A549 (cell line): ENCODE data around the gene SDC1. TPM values are rescaled to one million over a fixed set of nuclear protein-coding genes. Genes with fewer than 3 reads are reported as not detected.

Experiments used
- ATAC-seq, 2 experiments: fragments of 200-7000 bp in 1 of 2; fragments of >200 bp in 1 of 2; cut with Nextera tagmentation in 1 of 2; cut with Tn5 transposase in 1 of 2; 3 replicates each; pipeline versions ENCODE4 v1.8.0 to v1.9.1; 2018 to 2020; ENCODE audit warnings: mild to moderate bottlenecking in 1 of 2, moderate library complexity in 1 of 2
- CTCF ChIA-PET: fragments of 300-600 bp; sonication (Branson Sonifier 250); formaldehyde crosslinking; extraction: SDS; loops from one replicate; lab custom pipeline; 2021; ENCODE audit warnings: antibody characterized with exemption, inconsistent platforms; lab: Yijun Ruan, JAX
- POLR2A ChIA-PET: fragments of 350-600 bp; formaldehyde crosslinking; extraction: SDS; loops from one replicate; lab custom pipeline; 2021; ENCODE audit warnings: antibody characterized with exemption, inconsistent platforms; lab: Yijun Ruan, JAX
- DNase-seq, 2 experiments: peaks; one replicate each; pipeline versions ENCODE4 v3.0.0 to v3.0.0-alpha.2; 2011 to 2016; ENCODE audit warnings: low read depth in 1 of 2, low spot score in 1 of 2
- FAIRE-seq: peaks from 2 replicates; lab custom pipeline; 2011; peaks lifted over from hg19 to GRCh38; lab: Jason Lieb, UNC
- H3K27ac ChIP-seq, 2 experiments: fragments of >200 bp; sonication (Bioruptor Twin); formaldehyde crosslinking; 3 replicates each; pipeline ENCODE4 v1.5.1; 2016 to 2017
- H3K4me1 ChIP-seq: fragments of >200 bp; sonication (Bioruptor Twin); formaldehyde crosslinking; 3 replicates; pipeline ENCODE4 v1.6.1; 2016
- H3K4me2 ChIP-seq: fragments of >200 bp; sonication (Bioruptor Twin); formaldehyde crosslinking; 3 replicates; pipeline ENCODE4 v1.6.1; 2016
- H3K4me3 ChIP-seq: fragments of >200 bp; sonication (Bioruptor Twin); formaldehyde crosslinking; 3 replicates; pipeline ENCODE4 v1.5.1; 2016
- H3K9me3 ChIP-seq: fragments of >200 bp; sonication (Bioruptor Twin); formaldehyde crosslinking; 3 replicates; pipeline ENCODE4 v1.6.1; 2016
- CEBPB ChIP-seq, 2 experiments: fragments of >200 bp in 1 of 2; sonication (Bioruptor Twin) in 1 of 2; formaldehyde crosslinking in 1 of 2; IDR thresholded peaks; 2 replicates each; pipeline ENCODE4 v1.6.1; 2012 to 2016
- CHD4 ChIP-seq: fragments of 200-600 bp; sonication (generic); IDR thresholded peaks from 2 replicates; pipeline ENCODE4 v1.6.1; 2016; ENCODE audit warnings: antibody characterized with exemption, mild to moderate bottlenecking, borderline replicate concordance
- EHF ChIP-seq: fragments of 250-450 bp; sonication (Bioruptor Pico); IDR thresholded peaks from 2 replicates; pipeline ENCODE4 v1.5.0; 2020; ENCODE audit warnings: mild to moderate bottlenecking
- FOSL2 ChIP-seq, 2 experiments: fragments of 450-650 bp in 1 of 2; fragments of >200 bp in 1 of 2; sonication (Bioruptor Twin) in 1 of 2; formaldehyde crosslinking; IDR thresholded peaks; 2 replicates each; pipeline versions ENCODE4 v1.5.0 to v1.6.1; 2016 to 2020; ENCODE audit warnings: mild to moderate bottlenecking in 1 of 2, moderate library complexity in 1 of 2
- HDAC2 ChIP-seq: fragments of 200-600 bp; sonication (generic); IDR thresholded peaks from 2 replicates; pipeline ENCODE4 v1.6.1; 2016
- HOXB13 ChIP-seq: fragments of 250-450 bp; sonication (Bioruptor Pico); IDR thresholded peaks from 2 replicates; pipeline ENCODE4 v1.5.0; 2020; ENCODE audit warnings: low read depth, mild to moderate bottlenecking, moderate library complexity
- JUN ChIP-seq, 2 experiments: fragments of >200 bp; sonication (Bioruptor Twin); formaldehyde crosslinking; IDR thresholded peaks; 2 replicates in 1 of 2; 3 replicates in 1 of 2; pipeline ENCODE4 v1.6.1; 2016 to 2017
- JUNB ChIP-seq: fragments of >200 bp; sonication (Bioruptor Twin); formaldehyde crosslinking; IDR thresholded peaks from 2 replicates; pipeline ENCODE4 v1.6.1; 2016
- KDM5A ChIP-seq: fragments of 200-600 bp; sonication (generic); IDR thresholded peaks from 2 replicates; pipeline ENCODE4 v1.6.1; 2016; ENCODE audit warnings: antibody characterized with exemption, mild to moderate bottlenecking
- MAZ ChIP-seq: fragments of 150-350 bp; IDR thresholded peaks from 2 replicates; pipeline ENCODE4 v1.6.1; 2014; ENCODE audit warnings: antibody characterized with exemption, low read depth, low read length, borderline replicate concordance
- MYC ChIP-seq: IDR thresholded peaks from 2 replicates; pipeline ENCODE4 v1.6.1; 2012; ENCODE audit warnings: mild to moderate bottlenecking, inconsistent platforms, low read length, improper control_type of control experiment, borderline replicate concordance
- NFE2L2 ChIP-seq: fragments of 150-350 bp; conservative IDR thresholded peaks from 2 replicates; pipeline ENCODE4 v1.6.1; 2014; ENCODE audit warnings: low read length
- NPAS2 ChIP-seq: fragments of 250-450 bp; sonication (Bioruptor Pico); IDR thresholded peaks from 2 replicates; pipeline ENCODE4 v1.8.0; 2022; ENCODE audit warnings: mild to moderate bottlenecking, moderate library complexity, borderline replicate concordance
- PHF8 ChIP-seq: fragments of 200-600 bp; sonication (generic); IDR thresholded peaks from 2 replicates; pipeline ENCODE4 v1.6.1; 2016; ENCODE audit warnings: low read depth, mild to moderate bottlenecking, antibody characterized with exemption, moderate library complexity, borderline replicate concordance
- POLR2AphosphoS2 ChIP-seq: conservative IDR thresholded peaks from 2 replicates; pipeline ENCODE4 v1.6.1; 2012; ENCODE audit warnings: low read length, improper control_type of control experiment, inconsistent platforms
- RAD21 ChIP-seq, 2 experiments: fragments of >200 bp in 1 of 2; sonication (Bioruptor Twin) in 1 of 2; formaldehyde crosslinking in 1 of 2; IDR thresholded peaks in 1 of 2; conservative IDR thresholded peaks in 1 of 2; 2 replicates in 1 of 2; 3 replicates in 1 of 2; pipeline ENCODE4 v1.6.1; 2012 to 2018; ENCODE audit warnings: inconsistent platforms in 1 of 2
- RNF2 ChIP-seq: fragments of 200-600 bp; sonication (generic); IDR thresholded peaks from 2 replicates; pipeline ENCODE4 v1.6.1; 2016; ENCODE audit warnings: low read depth, mild to moderate bottlenecking, antibody characterized with exemption, moderate library complexity, borderline replicate concordance
- ZC3H11A ChIP-seq: fragments of 450-650 bp; IDR thresholded peaks from 2 replicates; pipeline ENCODE4 v1.6.1; 2014; ENCODE audit warnings: antibody characterized with exemption, mild to moderate bottlenecking
- ZFP36 ChIP-seq: fragments of 450-650 bp; IDR thresholded peaks from 2 replicates; pipeline ENCODE4 v1.6.1; 2014; ENCODE audit warnings: borderline replicate concordance; ENCODE audit not compliant: partially characterized antibody
- WGBS: methylation state at CpG from one replicate; pipeline ENCODE4 v1.1.6; 2017; ENCODE audit errors: missing lambda C conversion rate; 5-methylcytosine and 5-hydroxymethylcytosine counted together
- polyA plus RNA-seq, 4 experiments: library from polyadenylated mRNA; depleted of rRNA in 3 of 4; stranded (reverse); fragments of >200 nt; fragmentation: RNase III in 1 of 4; extraction: RNeasy Plus Mini Kit Qiagen cat#74134 plus additional on column Dnase treatment in 1 of 4; gene quantifications; 2 replicates in 3 of 4; 3 replicates in 1 of 4; pipeline ENCODE4 v1.2.3, GENCODE V29; 2011 to 2017
- TF ChIP-seq, protein P1 (sequence below): fragments of 250-450 bp; sonication (Bioruptor Pico); IDR thresholded peaks from 2 replicates; pipeline ENCODE4 v1.5.0; 2020; ENCODE audit warnings: low read depth, mild to moderate bottlenecking, moderate library complexity
- TF ChIP-seq, protein P2 (sequence below): IDR thresholded peaks from 2 replicates; pipeline ENCODE4 v1.6.1; 2012; ENCODE audit warnings: low read depth, borderline replicate concordance
- TF ChIP-seq, protein P3 (sequence below): IDR thresholded peaks from 2 replicates; pipeline ENCODE4 v1.6.1; 2012
- TF ChIP-seq, protein P4 (sequence below): fragments of 250-450 bp; sonication (Bioruptor Pico); IDR thresholded peaks from 2 replicates; pipeline ENCODE4 v1.5.0; 2021; ENCODE audit warnings: mild to moderate bottlenecking, moderate library complexity, borderline replicate concordance
- TF ChIP-seq, protein P5 (sequence below): fragments of >200 bp; sonication (Bioruptor Twin); formaldehyde crosslinking; IDR thresholded peaks from 3 replicates; pipeline ENCODE4 v1.5.1; 2016

The SDC1 gene
- polyA plus RNA-seq, 2 of the 4 experiments (the other 2 are of a cell fraction): 116 to 171 TPM

DNA sequence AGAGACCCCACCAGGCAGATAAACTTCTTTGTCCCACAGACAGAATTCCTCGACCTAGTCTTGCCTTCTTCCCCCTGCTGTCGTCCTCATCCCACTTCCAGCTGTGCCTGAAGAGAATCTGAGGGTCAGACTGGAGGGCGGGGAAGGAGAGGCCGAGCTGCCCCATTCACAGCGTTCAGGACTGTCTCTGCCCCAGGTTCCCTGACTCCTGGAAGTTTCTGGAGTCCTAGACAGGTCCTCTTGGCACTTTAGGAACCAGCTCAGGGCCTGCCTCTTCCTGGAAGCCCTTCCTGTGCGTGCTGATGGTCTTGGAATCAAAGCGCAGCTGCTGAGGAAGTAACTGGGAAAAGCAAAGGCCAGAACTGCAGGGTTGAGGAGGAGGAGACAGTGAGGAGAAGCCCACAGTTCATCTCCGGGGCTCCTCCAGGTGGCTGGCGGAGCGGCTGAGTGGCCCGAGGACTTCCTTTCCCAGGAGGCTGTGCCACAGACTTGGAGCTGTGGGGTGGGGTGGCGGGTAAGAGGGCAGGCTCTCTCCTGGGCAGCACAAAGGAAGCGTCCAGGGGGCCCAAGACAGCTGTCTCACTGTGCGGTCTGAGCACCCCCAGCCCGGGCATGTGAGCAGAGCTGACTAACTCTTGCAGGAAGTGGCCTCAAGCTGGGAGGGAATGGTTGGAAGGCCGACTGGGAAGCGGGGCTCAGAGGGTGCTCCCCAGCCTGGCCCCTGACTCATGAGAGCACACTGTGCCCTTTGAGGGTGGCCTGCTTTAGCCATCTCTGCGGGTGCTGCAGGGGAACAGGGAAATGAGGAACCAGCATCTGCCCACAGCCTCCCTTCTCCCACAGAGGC lies 39.5 kb downstream of the SDC1 start:
- CTCF ChIA-PET: interaction anchor here (0.6 to 12.5 kb wide), 14 partner anchors 16 to 230 kb away, joined by 3 to 115 read pairs (median 4); partner anchors contain the start of gene SDC1
- WGBS: 76% methylated on average over 15 of the region's 18 CpGs
- Histone ChIP-seq H3K27ac (peak overlapping the region; percentile 90 to 98), H3K9me3 (no peaks in the 10 kb centered on the region), H3K4me1 (peaks cover 72% of the 10 kb centered on the region), H3K4me3 (no peak overlapping the region), H3K4me2 (peak overlapping the region; percentile 48)
- DNase-seq (peak in 1 of 2 experiments; percentile 48), ATAC-seq (peak; percentile 1 to 12; a peak in 3 of 6 replicates)
- TF ChIP-seq POLR2AphosphoS2: no peak
- TF ChIP-seq, protein P1, sequence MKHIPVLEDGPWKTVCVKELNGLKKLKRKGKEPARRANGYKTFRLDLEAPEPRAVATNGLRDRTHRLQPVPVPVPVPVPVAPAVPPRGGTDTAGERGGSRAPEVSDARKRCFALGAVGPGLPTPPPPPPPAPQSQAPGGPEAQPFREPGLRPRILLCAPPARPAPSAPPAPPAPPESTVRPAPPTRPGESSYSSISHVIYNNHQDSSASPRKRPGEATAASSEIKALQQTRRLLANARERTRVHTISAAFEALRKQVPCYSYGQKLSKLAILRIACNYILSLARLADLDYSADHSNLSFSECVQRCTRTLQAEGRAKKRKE (CRISPR knock-in tag): peak; percentile 43; the same call in 1 of the 2 replicates
- TF ChIP-seq, protein P2, sequence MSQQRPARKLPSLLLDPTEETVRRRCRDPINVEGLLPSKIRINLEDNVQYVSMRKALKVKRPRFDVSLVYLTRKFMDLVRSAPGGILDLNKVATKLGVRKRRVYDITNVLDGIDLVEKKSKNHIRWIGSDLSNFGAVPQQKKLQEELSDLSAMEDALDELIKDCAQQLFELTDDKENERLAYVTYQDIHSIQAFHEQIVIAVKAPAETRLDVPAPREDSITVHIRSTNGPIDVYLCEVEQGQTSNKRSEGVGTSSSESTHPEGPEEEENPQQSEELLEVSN: peak; percentile 61; the same call in 1 of the 2 replicates
- TF ChIP-seq, protein P3, sequence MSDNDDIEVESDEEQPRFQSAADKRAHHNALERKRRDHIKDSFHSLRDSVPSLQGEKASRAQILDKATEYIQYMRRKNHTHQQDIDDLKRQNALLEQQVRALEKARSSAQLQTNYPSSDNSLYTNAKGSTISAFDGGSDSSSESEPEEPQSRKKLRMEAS: peak; percentile 69
- TF ChIP-seq FOSL2 (IDR thresholded peaks at IDR 0.05): no peak
- TF ChIP-seq FOSL2 (CRISPR knock-in tag; IDR thresholded peaks at IDR 0.05): peak; percentile 37
- TF ChIP-seq, all 56 proteins: peak for 4
- FAIRE-seq: no peak
- POLR2A ChIA-PET: interaction anchor here (0.9 kb wide), 1 partner anchor 40 kb away, joined by 3 read pairs; the partner anchor contains the start of gene SDC1

DNA sequence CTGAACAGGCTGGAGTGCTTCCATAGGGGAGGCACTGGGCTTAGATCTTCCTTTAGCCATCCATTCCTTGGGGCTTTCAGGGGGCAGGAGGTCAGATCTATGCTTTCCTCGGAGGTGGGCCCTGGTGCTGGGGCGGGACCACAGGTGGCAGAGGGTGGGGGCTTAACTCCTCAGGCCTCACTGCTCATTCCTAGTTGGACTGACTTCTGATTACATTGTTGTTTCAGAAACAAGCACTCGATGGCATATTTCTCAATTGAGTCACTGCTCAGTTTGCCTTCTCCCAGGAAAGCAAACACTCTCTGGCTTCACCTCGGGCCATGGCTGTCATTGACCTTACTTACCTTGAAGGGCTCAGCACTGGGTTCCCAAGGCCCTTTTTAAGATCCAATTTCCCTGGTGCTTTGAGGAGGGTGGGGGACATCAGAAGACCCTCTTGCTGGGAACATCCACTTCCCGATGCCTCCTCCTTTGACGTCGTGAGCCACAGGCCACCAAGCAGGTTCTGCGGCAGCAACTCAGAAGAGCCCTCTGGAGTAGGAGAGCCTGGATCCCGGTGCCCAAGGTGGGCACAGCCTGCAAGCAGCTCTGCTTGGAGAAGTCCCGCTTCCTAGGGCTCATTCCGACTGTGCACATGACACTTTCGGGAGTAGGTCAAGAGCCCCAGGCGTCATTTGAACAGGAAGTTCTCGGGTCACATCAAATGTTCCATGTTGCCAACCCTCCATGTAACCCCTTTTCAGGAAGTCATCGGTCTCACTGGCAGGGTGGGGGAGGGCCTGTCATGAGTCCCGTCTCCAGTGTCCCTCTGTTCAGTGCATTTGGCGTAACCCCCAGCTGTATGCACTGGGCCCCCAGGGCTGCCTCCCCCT lies 40.6 kb downstream of the SDC1 start:
- H3K4me1 ChIP-seq: peaks cover 81% of the 10 kb centered on the region
- POLR2A ChIA-PET: no interaction called here
- DNase-seq: peak; percentile 86 to 90
- no peaks in the 10 kb centered on the region for H3K9me3 ChIP-seq
- 27% methylated on average over 17 of the region's 17 CpGs for WGBS
- peak; percentile 77 for FAIRE-seq
- peak overlapping the region; percentile 48 for H3K4me2 ChIP-seq
- CTCF ChIA-PET: interaction anchor here (0.6 to 12.5 kb wide), 11 partner anchors 17 to 107 kb away, joined by 3 to 115 read pairs (median 4); partner anchors contain the start of gene SDC1
- ATAC-seq: peak; percentile 25 to 52; a peak in 5 of 6 replicates
- no peak overlapping the region for H3K4me3 ChIP-seq
- H3K27ac ChIP-seq: peak overlapping the region; percentile 90 to 98
- TF ChIP-seq HOXB13 (CRISPR knock-in tag) (0 out of 2 replicates have a peak, but pooled peaks have one; percentile 40), PHF8 (no peak), EHF (no peak; the same call in 1 of the 2 replicates), MAZ (no peak), JUN (IDR thresholded peaks at IDR 0.05) (peak; percentile 29 to 57; a peak in 1 of 5 replicates), NPAS2 (no peak), ZFP36 (no peak), RNF2 (no peak), NFE2L2 (no peak), KDM5A (no peak), RAD21 (conservative IDR thresholded peaks at IDR 0.05 in 1 of 2, IDR thresholded peaks at IDR 0.05 in 1 of 2) (peak in 1 of 2 experiments; percentile 29; a peak in 1 of 5 replicates), CEBPB (IDR thresholded peaks at IDR 0.05) (peak in 1 of 2 experiments; percentile 58; a peak in 2 of 4 replicates), HDAC2 (peak; percentile 28; the same call in 1 of the 2 replicates), CHD4 (no peak), JUNB (peak; percentile 71), MYC (no peak), ZC3H11A (no peak)
- TF ChIP-seq, protein P4, sequence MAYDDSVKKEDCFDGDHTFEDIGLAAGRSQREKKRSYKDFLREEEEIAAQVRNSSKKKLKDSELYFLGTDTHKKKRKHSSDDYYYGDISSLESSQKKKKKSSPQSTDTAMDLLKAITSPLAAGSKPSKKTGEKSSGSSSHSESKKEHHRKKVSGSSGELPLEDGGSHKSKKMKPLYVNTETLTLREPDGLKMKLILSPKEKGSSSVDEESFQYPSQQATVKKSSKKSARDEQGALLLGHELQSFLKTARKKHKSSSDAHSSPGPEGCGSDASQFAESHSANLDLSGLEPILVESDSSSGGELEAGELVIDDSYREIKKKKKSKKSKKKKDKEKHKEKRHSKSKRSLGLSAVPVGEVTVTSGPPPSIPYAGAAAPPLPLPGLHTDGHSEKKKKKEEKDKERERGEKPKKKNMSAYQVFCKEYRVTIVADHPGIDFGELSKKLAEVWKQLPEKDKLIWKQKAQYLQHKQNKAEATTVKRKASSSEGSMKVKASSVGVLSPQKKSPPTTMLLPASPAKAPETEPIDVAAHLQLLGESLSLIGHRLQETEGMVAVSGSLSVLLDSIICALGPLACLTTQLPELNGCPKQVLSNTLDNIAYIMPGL: no peak
- TF ChIP-seq, protein P5, sequence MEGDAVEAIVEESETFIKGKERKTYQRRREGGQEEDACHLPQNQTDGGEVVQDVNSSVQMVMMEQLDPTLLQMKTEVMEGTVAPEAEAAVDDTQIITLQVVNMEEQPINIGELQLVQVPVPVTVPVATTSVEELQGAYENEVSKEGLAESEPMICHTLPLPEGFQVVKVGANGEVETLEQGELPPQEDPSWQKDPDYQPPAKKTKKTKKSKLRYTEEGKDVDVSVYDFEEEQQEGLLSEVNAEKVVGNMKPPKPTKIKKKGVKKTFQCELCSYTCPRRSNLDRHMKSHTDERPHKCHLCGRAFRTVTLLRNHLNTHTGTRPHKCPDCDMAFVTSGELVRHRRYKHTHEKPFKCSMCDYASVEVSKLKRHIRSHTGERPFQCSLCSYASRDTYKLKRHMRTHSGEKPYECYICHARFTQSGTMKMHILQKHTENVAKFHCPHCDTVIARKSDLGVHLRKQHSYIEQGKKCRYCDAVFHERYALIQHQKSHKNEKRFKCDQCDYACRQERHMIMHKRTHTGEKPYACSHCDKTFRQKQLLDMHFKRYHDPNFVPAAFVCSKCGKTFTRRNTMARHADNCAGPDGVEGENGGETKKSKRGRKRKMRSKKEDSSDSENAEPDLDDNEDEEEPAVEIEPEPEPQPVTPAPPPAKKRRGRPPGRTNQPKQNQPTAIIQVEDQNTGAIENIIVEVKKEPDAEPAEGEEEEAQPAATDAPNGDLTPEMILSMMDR: no peak
- TF ChIP-seq, protein P2: peak; percentile 70; the same call in 1 of the 2 replicates
- TF ChIP-seq, protein P3: peak; percentile 88
